DMS53 treated with DMSO at 0.1 percent for 48 hours (cell line): ENCODE data around the gene RANBP9.

Experiments used
- DNase-seq: peaks from one replicate; lab custom pipeline; 2025; ENCODE audit not compliant: unreplicated experiment; lab: John Stamatoyannopoulos, UW

Gene RANBP9

GRCh38 chr6:13572240-13572639, 139.4 kb downstream of the RANBP9 start:
- no peak for DNase-seq
